Stimulated activated CD4-positive, alpha-beta T cell treated with anti-CD3 and anti-CD28 coated beads, Interleukin-1b, Interleukin-23, amount 100 ng/mL, for 1 hour (primary cell): ENCODE results near the gene SMIM45.

Experiments
- DNase-seq, 2 donors: peaks; one replicate each; pipeline ENCODE4 v3.0.0-alpha.2; 2020; ENCODE audit warnings: low read depth in 2 of 2

SMIM45 gene

DNA sequence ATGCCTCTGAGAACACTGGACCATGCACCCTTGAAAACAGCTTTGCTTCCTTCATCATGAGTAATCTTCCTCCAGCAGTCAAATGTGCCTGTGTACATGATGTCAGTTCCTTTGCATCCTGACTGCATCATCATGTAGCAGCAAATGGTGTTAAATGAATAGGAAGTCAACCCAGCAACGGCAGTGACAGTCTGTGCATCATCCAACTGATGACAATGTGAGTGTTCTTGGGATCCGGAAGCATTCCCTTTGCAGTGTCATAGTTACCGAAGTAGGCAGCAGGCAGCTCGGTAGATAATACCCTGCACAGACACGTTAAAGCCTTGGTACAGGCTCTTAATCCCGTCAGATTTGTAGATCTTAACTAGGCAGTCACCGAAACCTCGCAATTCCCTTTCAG lies 49.2 kb downstream of the SMIM45 start:
- DNase-seq = no peak

DNA sequence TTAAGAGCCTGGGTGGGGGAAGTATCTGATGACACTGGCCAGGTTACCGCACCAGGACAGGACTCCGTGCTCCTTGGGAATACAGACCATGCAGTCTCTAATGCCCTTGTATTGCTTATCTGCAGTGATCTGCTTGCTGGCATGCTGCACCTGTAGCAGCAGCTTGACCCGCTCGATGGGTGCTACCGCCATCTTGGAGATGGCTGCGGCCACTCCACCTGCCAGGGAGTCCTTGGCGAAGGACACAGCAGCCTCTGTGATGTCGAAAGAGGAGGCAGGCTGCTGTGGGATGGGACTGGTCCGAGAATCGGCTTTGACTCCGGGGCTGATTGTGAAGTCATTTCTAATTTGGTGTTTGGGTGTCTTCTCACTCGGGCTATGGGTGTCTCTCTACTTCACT lies 49.8 kb downstream of the SMIM45 start:
- DNase-seq = no peak

GRCh38 chr22:42007922-42008321 lies 56.0 kb downstream of the SMIM45 start:
- no peak for DNase-seq
